HG02885 (cell line): ENCODE data around the gene XRCC6.
"Not testable (repeated sequence)": the region's sequence is repeated elsewhere in the genome, so short reads cannot be mapped to it uniquely, and the experiment has no call there.

Experiments used
- ATAC-seq: cut with Tn5 transposase; IDR thresholded peaks from one replicate; pipeline ENCODE4 v1.9.1; 2021; ENCODE audit warnings: mild to moderate bottlenecking; ENCODE audit not compliant: unreplicated experiment, poor library complexity

The XRCC6 gene

DNA sequence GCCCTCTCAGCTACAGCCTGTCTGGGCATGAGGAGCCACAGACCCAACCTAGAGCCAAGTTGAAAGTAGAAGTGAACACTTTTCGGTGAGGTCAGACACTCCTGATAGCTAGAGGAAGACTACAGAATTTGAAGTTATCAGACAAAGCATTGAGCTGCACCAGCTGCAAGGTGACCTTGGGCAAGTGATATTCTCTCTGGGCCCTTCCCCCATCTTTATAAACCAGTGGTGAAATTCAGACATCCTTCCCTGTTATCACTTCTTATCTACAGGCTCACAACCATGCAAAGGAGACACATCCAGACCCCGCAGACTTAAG, 23.5 kb upstream of the XRCC6 start:
- no peak for ATAC-seq

DNA sequence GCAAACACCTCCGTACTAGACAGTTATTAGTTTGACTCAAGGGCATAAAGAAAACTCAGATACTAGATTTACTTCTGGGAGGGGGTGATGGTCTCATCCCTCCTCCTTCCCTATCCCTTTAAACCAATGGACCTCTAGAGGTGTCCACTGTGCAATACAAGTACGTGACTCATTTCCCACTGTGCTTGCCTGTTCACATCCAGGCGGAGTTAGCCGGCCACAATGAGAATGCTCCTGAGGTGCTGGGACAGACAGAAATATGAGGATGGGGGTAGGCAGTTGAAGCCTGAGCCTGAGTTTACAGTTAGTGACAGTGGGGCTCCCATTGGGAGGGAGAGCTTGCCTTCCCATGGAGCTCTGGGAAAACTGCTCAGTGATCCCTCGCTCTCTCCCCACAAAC, 23.0 kb upstream of the XRCC6 start:
- no peak for ATAC-seq

DNA sequence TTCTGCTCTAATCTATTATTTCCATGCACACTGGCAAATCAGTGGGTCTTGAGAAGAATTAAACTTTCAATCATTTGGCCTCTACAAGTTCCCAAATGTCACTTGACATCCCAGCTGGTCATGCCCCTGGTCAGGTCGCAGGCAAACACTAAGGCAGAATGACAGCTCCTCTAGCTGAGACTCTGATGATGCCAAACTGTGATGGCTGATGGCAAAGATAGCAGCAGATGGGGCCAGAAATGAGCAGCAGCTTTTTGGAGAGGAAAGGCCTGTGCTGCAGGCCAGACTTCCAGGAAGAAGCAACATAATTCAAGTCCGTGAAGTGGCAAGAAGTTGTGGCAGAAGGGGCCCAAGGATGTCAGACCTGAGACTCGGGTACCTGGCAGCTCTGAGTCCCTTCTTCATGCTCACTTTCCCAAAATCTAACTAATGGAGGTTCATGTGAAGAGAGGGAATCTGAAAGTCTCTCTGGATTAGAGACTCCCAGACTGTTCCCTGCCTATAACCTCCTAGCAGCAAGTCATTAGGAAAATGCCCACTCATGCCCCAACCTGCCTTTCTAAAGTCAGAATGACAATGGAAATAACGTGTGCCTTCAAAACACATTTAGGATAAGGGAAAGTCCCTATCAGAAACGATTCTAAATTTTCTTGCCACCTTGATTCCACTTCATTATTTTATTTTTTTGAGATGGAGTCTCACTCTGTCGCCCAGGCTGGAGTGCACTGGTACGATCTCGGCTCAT, 22.0 kb upstream of the XRCC6 start:
- ATAC-seq = no peak

DNA sequence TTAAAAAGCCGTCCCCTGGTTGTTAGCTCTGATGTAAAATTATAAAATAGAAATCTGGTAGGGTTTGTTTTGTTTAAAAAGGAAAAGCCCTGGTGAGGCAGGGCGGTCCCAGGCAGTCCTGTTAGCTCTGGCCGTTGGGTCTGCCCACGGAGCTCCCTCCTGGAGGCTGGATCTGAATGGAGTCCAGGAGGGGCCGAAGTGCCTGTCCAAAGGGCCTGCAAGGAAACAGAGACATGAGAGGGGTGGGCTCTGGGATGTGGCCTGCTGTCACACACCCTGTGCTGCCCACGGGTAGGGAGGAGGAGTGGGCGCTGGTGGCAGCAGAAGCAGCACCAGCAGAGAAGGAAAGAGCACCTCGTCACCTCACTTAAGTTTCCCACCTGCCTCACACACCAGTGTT, 20.1 kb upstream of the XRCC6 start:
- no peak for ATAC-seq

DNA sequence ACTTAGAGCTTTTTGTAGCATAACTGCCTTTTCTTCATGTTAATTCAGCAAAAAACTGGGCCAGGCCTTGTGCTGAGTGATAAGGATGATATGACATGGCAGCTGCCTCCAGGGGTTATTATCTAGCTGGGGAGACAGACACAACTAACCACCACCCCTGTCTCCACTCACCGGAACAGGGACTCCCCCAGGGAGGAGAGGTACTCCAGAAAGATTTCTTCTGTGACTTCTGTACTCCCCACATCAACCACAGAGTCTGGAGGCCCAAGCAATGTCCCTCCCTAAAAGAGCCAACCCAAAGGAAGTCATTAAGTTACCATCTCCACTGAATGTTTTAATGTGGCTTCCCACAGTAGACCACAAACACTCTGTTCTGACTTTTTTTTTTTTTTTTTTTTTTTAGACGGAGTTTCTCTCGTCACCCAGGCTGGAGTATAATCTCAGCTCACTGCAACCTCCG, 17.2 kb upstream of the XRCC6 start:
- ATAC-seq = peak; percentile 62

GRCh38 chr22:41608386-41608785, 12.7 kb upstream of the XRCC6 start:
- ATAC-seq = no peak

GRCh38 chr22:41612603-41613306, 8.3 kb upstream of the XRCC6 start:
- ATAC-seq = no peak

DNA sequence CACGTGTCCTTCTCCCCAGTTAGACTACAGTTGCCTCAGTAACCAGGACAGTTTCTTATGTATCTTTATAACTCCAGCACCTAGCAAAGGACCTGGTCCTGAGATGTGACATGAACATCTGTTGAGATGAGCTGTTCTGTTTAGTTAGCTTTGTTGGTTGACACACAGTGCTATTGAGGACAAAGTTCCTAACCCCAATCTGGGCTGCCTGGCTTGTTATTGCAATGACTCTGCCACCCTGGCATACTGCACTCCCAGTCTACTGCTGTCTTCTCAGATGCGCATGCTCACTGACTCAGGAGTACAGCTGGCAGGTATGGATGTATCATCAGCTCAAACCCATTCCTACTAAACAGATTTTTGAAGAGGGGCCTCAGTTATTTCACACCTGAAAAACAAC, 7.6 kb upstream of the XRCC6 start:
- no peak for ATAC-seq

- ATAC-seq = no peak
Measured at GRCh38 chr22:41619979-41620588, 1.0 kb upstream of the XRCC6 start.

DNA sequence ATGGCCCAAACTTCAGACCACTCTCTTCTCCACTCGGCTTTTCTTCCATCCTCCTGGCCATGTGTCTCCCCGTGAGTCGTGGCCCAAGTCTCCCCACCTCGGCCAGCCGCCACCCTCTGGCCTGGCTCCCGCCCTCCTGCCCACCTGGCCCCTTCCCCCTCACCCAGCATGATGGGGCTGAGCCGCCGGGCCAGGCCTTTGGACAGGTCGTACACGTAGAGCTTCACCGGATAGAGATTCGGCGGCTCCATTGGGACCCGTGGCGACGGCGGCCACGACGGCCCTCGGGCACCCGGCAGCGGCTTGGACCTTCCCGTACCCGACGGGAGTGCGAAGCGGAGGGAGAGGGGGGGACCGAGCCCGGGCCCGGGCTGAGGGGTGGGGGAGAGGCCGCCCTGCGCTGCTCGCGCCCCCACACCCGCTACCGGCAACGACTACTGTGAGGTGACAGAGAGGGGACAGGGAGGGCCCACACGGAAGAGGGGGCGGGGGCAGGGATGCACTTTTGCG, 451 bp upstream of the XRCC6 start, which contains the start of gene DESI1:
Gene DESI1, minus strand, starts transcription at position 455 of the 510 bp plus-strand sequence. Its CDS starts 204 bp downstream, at position 251.
- peak; percentile 22 for ATAC-seq

GRCh38 chr22:41621911-41622179, 750 bp downstream of the XRCC6 start:
- no peak for ATAC-seq

DNA sequence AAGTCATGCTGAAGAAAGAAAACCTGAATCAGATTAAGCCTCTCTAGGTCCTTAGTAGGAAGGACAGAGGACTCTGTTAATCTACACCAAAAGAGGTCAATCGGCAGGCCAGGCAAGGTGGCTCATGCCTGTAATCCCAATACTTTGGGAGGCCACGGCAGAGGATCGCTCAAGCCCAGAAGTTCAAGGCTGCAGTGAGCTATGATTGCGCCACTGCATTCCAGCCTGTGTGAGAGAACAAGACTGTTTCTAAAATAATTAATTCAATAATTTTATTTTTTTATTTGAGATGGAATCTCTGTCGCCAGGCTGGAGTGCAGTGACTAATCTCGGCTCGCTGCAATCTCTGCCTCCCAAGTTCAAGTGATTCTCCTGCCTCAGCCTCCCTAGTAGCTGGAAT, 4.5 kb downstream of the XRCC6 start:
- no peak for ATAC-seq

DNA sequence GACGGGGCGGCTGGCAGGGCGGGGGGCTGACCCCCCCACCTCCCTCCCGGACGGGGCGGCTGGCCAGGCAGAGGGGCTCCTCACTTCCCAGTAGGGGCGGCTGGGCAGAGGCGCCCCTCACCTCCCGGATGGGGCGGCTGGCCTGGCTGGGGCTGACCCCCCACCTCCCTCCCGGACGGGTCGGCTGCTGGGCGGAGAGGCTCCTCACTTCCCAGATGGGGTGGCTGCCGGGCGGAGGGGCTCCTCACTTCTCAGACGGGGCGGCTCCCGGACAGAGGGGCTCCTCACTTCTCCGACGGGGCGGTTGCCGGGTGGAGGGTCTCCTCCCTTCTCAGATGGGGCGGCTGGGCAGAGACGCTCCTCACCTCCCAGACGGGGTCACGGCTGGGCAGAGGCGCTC, 10.0 kb downstream of the XRCC6 start:
- not testable (repeated sequence) for ATAC-seq

DNA sequence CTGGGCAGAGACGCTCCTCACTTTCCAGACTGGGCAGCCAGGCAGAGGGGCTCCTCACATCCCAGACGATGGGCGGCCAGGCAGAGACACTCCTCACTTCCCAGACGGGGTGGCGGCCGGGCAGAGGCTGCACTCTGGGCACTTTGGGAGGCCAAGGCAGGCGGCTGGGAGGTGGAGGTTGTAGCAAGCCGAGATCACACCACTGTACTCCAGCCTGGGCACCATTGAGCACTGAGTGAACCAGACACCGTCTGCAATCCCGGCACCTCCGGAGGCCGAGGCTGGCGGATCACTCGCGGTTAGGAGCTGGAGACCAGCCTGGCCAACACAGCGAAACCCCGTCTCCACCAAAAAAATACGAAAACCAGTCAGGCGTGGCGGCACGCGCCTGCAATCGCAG, 10.5 kb downstream of the XRCC6 start:
- ATAC-seq = not testable (repeated sequence)

DNA sequence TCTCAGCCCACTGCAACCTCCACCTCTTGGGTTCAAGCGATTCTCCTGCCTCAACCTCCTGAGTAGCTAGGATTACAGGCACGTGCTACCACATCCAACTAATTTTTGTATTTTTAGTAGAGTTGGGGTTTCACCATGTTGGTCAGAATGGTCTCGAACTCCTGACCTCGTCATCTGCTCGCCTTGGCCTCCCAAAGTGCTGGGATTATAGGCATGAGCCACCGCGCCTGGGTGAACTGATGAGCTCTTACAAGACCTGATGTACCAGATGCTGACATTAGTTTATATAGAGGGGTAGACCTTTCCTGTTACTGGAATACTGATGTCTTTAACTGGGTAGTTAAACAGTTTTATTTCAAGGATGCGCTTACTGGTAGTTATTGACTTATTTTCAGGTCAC, 13.5 kb downstream of the XRCC6 start:
- not testable (repeated sequence) for ATAC-seq

DNA sequence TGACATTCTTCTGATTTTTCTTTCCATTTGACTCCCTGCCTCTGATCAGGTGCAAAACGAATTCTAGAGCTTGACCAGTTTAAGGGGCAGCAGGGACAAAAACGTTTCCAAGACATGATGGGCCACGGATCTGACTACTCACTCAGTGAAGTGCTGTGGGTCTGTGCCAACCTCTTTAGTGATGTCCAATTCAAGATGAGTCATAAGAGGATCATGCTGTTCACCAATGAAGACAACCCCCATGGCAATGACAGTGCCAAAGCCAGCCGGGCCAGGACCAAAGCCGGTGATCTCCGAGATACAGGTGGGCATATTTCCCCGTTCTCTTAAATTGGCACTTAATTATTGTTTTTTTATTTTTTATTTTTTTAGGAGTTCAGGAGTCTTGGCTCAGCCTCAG, 15.4 kb downstream of the XRCC6 start:
- no peak for ATAC-seq

- not testable (repeated sequence) for ATAC-seq
Measured at GRCh38 chr22:41637623-41638022, 16.5 kb downstream of the XRCC6 start.

DNA sequence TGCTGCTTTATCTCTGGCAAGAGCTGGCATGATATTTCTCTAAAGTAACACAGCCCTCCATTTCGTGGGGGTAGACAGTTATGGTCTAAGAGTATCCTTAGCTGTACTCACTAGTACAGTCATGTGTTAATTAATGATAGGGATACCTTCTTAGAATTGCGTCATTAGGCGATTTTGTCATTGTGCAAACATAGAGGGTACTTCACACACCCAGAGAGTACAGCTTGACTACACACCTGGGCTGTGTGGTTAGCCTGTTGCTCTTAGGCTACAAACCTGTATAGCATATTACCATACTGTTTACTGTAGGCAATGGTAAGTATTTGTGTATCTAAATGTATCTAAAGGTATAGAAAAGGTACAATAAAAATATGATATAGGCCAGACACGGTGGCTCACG, 17.0 kb downstream of the XRCC6 start:
- no peak for ATAC-seq

GRCh38 chr22:41638748-41639147, 17.7 kb downstream of the XRCC6 start:
- no peak for ATAC-seq

- no peak for ATAC-seq
Measured at GRCh38 chr22:41641854-41642253, 20.8 kb downstream of the XRCC6 start.

GRCh38 chr22:41642331-41643110, 21.4 kb downstream of the XRCC6 start:
- no peak for ATAC-seq
